ENCODE measurements around the gene KCNG1. TPM values are rescaled to one million over a fixed set of nuclear protein-coding genes. Genes with fewer than 3 reads are reported as not detected.

Gene KCNG1, protein sequence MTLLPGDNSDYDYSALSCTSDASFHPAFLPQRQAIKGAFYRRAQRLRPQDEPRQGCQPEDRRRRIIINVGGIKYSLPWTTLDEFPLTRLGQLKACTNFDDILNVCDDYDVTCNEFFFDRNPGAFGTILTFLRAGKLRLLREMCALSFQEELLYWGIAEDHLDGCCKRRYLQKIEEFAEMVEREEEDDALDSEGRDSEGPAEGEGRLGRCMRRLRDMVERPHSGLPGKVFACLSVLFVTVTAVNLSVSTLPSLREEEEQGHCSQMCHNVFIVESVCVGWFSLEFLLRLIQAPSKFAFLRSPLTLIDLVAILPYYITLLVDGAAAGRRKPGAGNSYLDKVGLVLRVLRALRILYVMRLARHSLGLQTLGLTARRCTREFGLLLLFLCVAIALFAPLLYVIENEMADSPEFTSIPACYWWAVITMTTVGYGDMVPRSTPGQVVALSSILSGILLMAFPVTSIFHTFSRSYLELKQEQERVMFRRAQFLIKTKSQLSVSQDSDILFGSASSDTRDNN
- total RNA-seq, result 26.1 and 28.7 TPM in 2 replicates
- polyA plus RNA-seq, result 34.6 and 45.8 TPM in 2 replicates

- Histone ChIP-seq H3K4me2 (peak within 1 kb of the TSS; percentile 97), H3K9me2 (replicated peaks; ENCODE audit: insufficient read depth) (no peaks in the 10 kb centered on the region), H3K4me1 (ENCODE audit: insufficient read depth) (peaks cover 5% of the 10 kb centered on the region), H3K79me2 (no peaks in the 10 kb centered on the region), H3K27ac (no peak within 1 kb of the TSS), H3K27me3 (peaks cover 68% of the 10 kb centered on the region), H3K4me3 (peak within 1 kb of the TSS; percentile 60), H4K20me1 (ENCODE audit: insufficient read depth, poor library complexity, severe bottlenecking) (no peaks in the 10 kb centered on the region), H3K36me3 (replicated peaks; ENCODE audit: insufficient read depth, low read depth) (no peaks in the 10 kb centered on the region), H3K9me3 (ENCODE audit: low read depth) (no peaks in the 10 kb centered on the region), H2AFZ (peak within 1 kb of the TSS; percentile 94)
- TF ChIP-seq EZH2 (IDR thresholded peaks at IDR 0.05; ENCODE audit: borderline replicate concordance), result peak; percentile 96
- no peak for TF ChIP-seq CTCF (IDR thresholded peaks at IDR 0.05; ENCODE audit: poor library complexity)
- 3% methylated on average over 51 of the region's 108 CpGs for WGBS (ENCODE audit: low lambda C conversion rate, missing lambda C conversion rate)
- peak; percentile 88 for DNase-seq (ENCODE audit: low spot score)
These were observed at the start of gene KCNG1 for GRCh38 chr20:51022803-51023616. Gene KCNG1 (minus strand): TSS chr20:51023107. CDS start chr20:51010338, 12,769 bp downstream.

DNA sequence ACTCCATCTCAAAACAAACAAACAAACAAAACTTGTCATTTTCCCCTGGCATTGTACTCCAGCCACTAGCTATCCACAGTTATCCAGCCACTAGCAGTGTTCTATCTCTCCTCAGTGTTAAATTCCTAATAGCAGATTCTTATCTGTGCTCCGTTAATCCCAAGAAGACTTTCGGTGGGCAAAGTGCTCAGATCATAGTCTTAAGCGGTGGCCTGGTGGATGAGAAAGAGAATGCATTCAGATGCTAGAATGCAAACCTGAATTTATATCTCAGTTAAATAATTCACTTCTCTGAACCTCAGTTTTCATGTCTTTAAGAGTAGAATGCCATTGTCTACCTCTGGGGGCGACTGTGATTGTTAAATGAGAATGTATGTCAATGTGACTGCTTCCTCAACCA lies 47.7 kb upstream of the KCNG1 start:
- 54% methylated on average over 4 of the region's 4 CpGs for WGBS (ENCODE audit: low lambda C conversion rate, missing lambda C conversion rate)
- no peaks in the 10 kb centered on the region for H4K20me1 ChIP-seq (ENCODE audit: insufficient read depth, poor library complexity, severe bottlenecking)
- peaks cover 3% of the 10 kb centered on the region for H3K27me3 ChIP-seq
- no peaks in the 10 kb centered on the region for H3K9me2 ChIP-seq (replicated peaks; ENCODE audit: insufficient read depth)
- no peaks in the 10 kb centered on the region for H3K79me2 ChIP-seq
- H3K9me3 ChIP-seq (ENCODE audit: low read depth), result no peaks in the 10 kb centered on the region
- no peaks in the 10 kb centered on the region for H3K36me3 ChIP-seq (replicated peaks; ENCODE audit: insufficient read depth, low read depth)
- TF ChIP-seq CTCF (IDR thresholded peaks at IDR 0.05; ENCODE audit: poor library complexity) (no peak), EZH2 (IDR thresholded peaks at IDR 0.05; ENCODE audit: borderline replicate concordance) (no peak), EZH2phosphoT487 (IDR thresholded peaks at IDR 0.05; ENCODE audit: low read depth, severe bottlenecking, unreplicated experiment) (no peak)
- no peak overlapping the region for H3K4me2 ChIP-seq
- no peak overlapping the region for H2AFZ ChIP-seq
- H3K4me1 ChIP-seq (ENCODE audit: insufficient read depth), result no peaks in the 10 kb centered on the region
- no peak overlapping the region for H3K27ac ChIP-seq
- no peak for DNase-seq (ENCODE audit: low spot score)
- no peak overlapping the region for H3K4me3 ChIP-seq

DNA sequence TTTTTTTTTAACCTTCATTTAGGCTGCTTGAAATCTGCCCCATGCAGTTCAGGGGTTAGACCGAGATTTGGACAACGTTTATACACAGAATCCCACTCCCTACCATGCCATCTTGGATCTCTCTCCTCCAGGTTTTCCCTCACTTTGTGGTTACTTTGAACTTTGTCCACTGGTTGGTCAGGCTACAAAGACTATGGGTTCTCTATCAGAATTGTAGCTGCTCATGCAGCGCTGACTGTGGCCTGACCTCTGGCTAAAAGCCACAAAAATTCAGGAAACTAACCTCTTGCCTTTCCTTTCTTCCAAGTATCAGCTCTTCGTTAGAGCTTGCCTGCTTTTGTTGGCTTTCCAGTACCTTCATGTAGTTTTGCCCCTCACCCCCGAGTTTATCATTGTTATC lies 44.9 kb upstream of the KCNG1 start:
- Histone ChIP-seq H3K27ac (no peak overlapping the region), H2AFZ (no peak overlapping the region), H3K4me3 (no peak overlapping the region), H3K4me1 (ENCODE audit: insufficient read depth) (no peaks in the 10 kb centered on the region), H3K9me2 (replicated peaks; ENCODE audit: insufficient read depth) (no peaks in the 10 kb centered on the region), H3K27me3 (peaks cover 3% of the 10 kb centered on the region), H3K9me3 (ENCODE audit: low read depth) (no peaks in the 10 kb centered on the region), H3K36me3 (replicated peaks; ENCODE audit: insufficient read depth, low read depth) (no peaks in the 10 kb centered on the region), H4K20me1 (ENCODE audit: insufficient read depth, poor library complexity, severe bottlenecking) (no peaks in the 10 kb centered on the region), H3K4me2 (no peak overlapping the region), H3K79me2 (no peaks in the 10 kb centered on the region)
- no peak for TF ChIP-seq EZH2 (IDR thresholded peaks at IDR 0.05; ENCODE audit: borderline replicate concordance)
- TF ChIP-seq CTCF (IDR thresholded peaks at IDR 0.05; ENCODE audit: poor library complexity), result no peak
- no peak for TF ChIP-seq EZH2phosphoT487 (IDR thresholded peaks at IDR 0.05; ENCODE audit: low read depth, severe bottlenecking, unreplicated experiment)
- DNase-seq (ENCODE audit: low spot score), result no peak
- 55% methylated on average over 5 of the region's 5 CpGs for WGBS (ENCODE audit: low lambda C conversion rate, missing lambda C conversion rate)

Measured in hepatocyte (in vitro differentiated cells).